ENCODE results near the gene ROGDI.

Gene ROGDI, protein sequence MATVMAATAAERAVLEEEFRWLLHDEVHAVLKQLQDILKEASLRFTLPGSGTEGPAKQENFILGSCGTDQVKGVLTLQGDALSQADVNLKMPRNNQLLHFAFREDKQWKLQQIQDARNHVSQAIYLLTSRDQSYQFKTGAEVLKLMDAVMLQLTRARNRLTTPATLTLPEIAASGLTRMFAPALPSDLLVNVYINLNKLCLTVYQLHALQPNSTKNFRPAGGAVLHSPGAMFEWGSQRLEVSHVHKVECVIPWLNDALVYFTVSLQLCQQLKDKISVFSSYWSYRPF

DNA sequence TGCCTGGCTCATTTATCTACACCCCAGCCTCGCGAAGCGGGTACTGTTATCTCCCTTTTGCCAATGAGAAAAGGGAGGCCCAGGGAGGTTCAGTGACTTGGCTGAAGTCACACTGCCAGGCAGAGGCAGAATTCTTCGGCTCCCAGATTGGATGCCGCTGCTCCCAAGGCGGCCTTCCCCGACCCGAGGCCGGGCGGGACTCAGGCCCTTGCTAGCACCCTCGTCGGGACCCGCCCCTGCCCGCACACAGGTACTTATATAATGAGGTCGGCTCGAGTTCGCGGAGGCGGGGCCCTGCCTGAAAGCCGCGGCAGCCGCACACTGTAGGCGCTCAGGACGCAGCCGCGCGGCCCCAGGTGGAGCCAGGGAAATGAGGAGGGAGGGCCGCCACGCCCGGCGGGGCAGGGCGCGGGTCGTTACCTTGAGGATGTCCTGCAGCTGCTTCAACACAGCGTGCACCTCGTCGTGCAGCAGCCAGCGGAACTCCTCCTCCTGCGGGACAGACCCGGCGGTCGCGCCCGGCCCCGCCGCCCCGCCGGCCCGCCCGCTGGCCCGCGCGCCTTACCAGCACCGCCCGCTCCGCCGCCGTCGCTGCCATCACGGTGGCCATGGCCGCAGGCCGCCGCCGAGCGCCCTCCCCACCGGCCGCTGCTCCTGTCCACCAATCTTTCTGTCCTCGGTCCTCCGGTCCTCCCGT lies at the start of gene ROGDI:
Gene ROGDI, minus strand, starts transcription at position 672 of the 697 bp plus-strand sequence. Its CDS starts 62 bp downstream, at position 610.
- no peak for DNase-seq (ENCODE audit: low read depth, low spot score)

DNA sequence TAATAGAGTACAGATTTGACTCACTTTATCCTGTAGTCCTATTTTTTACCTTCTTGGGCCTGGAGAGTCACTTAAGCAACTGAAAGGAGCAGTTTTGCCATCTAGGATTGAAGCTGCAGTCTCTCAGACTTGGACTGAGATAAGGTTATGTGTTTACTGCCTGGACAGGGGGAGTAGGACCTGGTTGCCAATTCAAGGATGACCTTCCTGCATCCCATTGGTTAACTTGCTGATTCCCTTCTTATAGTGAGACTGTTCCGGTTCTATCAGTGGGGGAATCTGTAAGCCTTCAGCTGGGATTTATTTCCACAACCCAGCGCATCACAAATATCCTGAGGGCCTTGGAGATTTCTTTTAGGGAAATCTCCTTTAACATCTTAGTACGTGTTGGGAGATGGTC lies 47.8 kb upstream of the ROGDI start:
- no peak for DNase-seq (ENCODE audit: low read depth, low spot score)

- DNase-seq (ENCODE audit: low read depth, low spot score), result no peak
Measured at GRCh38 chr16:4847774-4848587, 45.5 kb upstream of the ROGDI start.

DNA sequence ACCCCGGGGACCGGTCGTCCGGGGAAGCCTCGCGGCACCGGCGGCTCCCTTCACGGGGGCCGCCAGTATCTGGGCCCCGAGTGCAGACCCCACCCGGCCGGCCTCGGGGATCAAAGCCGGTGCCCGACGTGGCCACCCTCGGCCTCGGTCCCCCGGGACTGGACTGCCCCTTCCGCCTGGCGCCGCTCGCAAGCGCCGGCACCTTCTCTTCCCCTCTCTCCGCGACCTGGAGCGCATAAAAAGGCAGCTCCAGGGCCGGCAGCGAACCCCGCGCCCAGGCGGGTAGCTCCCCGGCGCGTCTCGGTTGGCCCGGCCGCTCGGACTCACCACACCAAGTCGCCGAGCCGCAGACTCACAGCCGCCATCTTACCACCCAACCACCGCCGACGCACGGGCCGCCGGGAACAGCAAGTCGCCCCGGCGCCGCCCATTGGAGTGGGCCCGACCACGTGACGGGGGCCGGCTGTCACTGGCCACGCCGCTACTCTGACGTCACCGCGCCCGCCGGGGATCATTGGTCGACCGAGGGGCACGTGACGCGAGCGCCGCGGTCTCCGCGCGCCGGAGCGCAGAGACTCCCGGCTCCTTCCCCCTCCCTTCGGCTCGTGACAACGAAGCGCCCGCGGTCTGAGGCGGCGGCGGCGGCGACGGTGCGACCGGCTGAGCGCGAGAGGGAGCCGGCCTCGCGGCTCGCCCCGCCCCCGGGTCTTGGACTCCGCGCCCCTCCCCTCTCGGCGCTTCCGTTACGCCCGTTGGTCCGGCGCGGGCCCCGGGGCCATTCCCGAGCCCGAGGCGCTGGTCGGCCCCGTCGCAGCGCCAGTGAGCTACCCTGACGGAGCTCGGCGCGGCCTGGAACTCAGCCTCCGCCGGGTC lies 44.7 kb upstream of the ROGDI start, which contains the start of the genes GLYR1 and UBN1:
Gene GLYR1, minus strand, starts transcription at position 388 of the 873 bp plus-strand sequence. Its CDS starts 23 bp downstream, at position 365.
Gene UBN1, plus strand, starts transcription at position 581 of the 873 bp plus-strand sequence. CDS start 5,437 bp downstream, outside the sequence.
- peak; percentile 89 for DNase-seq (ENCODE audit: low read depth, low spot score)

GRCh38 chr16:4846503-4846900 lies 44.1 kb upstream of the ROGDI start:
- DNase-seq (ENCODE audit: low read depth, low spot score), result no peak

DNA sequence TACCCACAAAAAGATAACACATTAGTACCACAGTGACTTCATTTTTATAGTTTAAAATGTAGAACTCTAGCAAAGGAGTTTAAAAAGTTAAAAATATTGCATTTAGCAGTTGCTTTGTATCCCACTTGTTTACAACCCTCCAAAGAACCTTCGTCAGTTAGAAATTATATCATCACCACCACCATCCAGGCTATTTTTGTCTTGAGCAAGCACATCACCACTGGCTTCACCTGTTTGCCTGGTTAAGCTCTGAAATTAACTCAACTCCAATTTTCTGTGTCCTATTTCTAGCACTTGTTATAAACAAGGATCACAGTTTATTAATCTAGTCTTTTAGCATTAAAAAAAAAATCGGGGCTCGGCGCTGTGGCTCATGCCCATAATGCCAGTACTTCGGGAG lies 38.6 kb upstream of the ROGDI start:
- no peak for DNase-seq (ENCODE audit: low read depth, low spot score)

DNA sequence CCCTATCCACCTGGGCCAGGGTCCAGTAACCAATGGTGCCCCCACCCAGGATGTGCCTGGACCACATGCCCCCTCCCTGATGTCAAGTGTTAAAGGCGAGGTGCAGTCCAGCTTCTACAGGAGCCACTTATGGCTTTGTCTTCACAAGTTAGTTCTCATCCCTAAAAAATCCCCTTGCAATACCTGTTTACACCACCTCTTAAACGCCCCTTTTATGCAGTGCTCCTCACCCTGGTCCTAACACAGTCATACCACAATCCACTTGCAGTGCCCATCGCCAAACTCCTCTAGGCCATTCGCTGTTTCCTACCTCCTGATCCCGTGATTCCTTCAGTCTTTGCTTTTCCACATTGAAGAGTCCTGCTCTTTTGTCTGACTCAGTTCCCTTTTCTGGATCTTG lies 37.5 kb upstream of the ROGDI start:
- no peak for DNase-seq (ENCODE audit: low read depth, low spot score)

DNA sequence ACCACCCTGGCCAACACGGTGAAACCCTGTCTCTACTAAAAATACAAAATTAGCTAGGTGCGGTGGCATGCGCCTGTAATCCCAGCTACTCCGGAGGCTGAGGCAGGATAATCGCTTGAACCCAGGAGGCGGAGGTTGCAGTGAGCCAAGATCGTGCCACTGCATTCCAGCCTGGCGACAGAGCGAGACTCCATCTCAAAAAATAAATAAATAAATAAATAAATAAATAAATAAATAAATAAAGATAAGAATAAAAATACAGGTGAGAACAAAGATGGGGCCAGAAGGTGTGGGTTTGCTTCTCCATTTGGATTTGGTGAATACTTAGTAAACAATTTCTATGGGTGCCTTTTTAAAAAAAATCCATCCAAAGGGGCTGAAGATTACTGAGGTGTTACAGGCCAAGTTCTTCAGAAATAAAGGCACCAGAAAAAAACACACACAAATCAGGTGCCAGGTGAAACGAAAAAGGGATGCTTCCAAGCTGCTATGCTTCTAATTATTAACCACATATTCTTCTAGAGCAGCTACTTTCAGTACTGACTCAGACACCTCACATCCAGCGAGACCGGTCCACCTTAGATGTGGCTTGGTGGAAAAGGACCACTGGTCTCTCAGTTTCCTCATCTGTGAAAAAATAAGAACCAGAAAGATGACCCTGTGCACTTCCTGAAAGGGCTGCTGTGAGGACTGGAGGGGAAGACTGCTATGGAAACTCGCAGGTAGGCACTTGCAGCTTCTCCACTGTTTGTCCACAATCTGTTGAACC lies 35.5 kb upstream of the ROGDI start:
- DNase-seq (ENCODE audit: low read depth, low spot score), result no peak

- no peak for DNase-seq (ENCODE audit: low read depth, low spot score)
Measured at GRCh38 chr16:4836727-4837126, 34.3 kb upstream of the ROGDI start.

GRCh38 chr16:4833584-4833983 lies 31.2 kb upstream of the ROGDI start:
- DNase-seq (ENCODE audit: low read depth, low spot score), result no peak

- DNase-seq (ENCODE audit: low read depth, low spot score), result no peak
Measured at GRCh38 chr16:4832698-4833343, 30.4 kb upstream of the ROGDI start.

DNA sequence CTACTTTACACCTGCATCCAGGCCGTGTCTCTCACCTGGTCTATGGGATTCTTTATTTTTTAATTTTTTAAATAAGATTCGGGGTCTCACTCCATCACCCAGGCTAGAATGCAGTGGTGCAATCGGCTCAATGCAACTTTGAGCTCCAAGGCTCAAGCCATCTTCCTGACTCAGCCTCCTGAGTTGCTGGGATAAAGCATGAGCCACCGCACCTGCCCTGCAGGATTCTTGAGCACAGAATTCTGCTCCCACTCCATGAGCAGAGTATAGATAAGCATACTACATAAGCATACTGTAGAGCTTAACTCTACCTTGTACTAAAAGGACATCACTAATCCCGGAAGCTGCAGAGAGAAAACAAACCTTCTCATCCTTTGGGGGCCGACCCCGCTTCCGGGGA lies 29.2 kb upstream of the ROGDI start:
- DNase-seq (ENCODE audit: low read depth, low spot score), result no peak

GRCh38 chr16:4830408-4830807 lies 28.0 kb upstream of the ROGDI start:
- DNase-seq (ENCODE audit: low read depth, low spot score), result no peak

GRCh38 chr16:4828567-4829321 lies 26.3 kb upstream of the ROGDI start:
- no peak for DNase-seq (ENCODE audit: low read depth, low spot score)

GRCh38 chr16:4826980-4827379 lies 24.5 kb upstream of the ROGDI start:
- no peak for DNase-seq (ENCODE audit: low read depth, low spot score)

- no peak for DNase-seq (ENCODE audit: low read depth, low spot score)
Measured at GRCh38 chr16:4826526-4826925, 24.1 kb upstream of the ROGDI start.

- DNase-seq (ENCODE audit: low read depth, low spot score), result no peak
Measured at GRCh38 chr16:4825196-4825595, 22.8 kb upstream of the ROGDI start.

- no peak for DNase-seq (ENCODE audit: low read depth, low spot score)
Measured at GRCh38 chr16:4820652-4821051, 18.2 kb upstream of the ROGDI start.

GRCh38 chr16:4814542-4815173 lies 12.2 kb upstream of the ROGDI start:
- no peak for DNase-seq (ENCODE audit: low read depth, low spot score)
